ENCODE results near the gene AMPH.

AMPH gene

GRCh38 chr7:38335492-38336147, 295.6 kb downstream of the AMPH start:
- ATAC-seq (replicated peaks) (peak; percentile 74), DNase-seq (peak; percentile 80 to 83 (median 82))
- H3K9me3 Mint-ChIP-seq = no peaks in the 10 kb centered on the region
- no peaks in the 10 kb centered on the region for H3K27me3 Mint-ChIP-seq
- peaks cover 52% of the 10 kb centered on the region for H3K36me3 Mint-ChIP-seq (ENCODE audit: insufficient read depth)
- peak overlapping the region; percentile 88 to 99 for H3K27ac Mint-ChIP-seq
- peaks cover 44 to 65% of the 10 kb centered on the region in 2 donors for H3K4me1 Mint-ChIP-seq (ENCODE audit: low read depth in 2 of 2)
- peak overlapping the region; percentile 86 to 100 for H3K4me3 Mint-ChIP-seq

- H3K4me3 Mint-ChIP-seq = peak overlapping the region; percentile 86 to 100
- peak overlapping the region; percentile 88 to 99 for H3K27ac Mint-ChIP-seq
- no peaks in the 10 kb centered on the region for H3K9me3 Mint-ChIP-seq
- ATAC-seq (replicated peaks) (no peak), DNase-seq (no peak)
- H3K36me3 Mint-ChIP-seq (ENCODE audit: insufficient read depth) = peaks cover 57% of the 10 kb centered on the region
- H3K27me3 Mint-ChIP-seq = no peaks in the 10 kb centered on the region
- peaks cover 43 to 70% of the 10 kb centered on the region in 2 donors for H3K4me1 Mint-ChIP-seq (ENCODE audit: low read depth in 2 of 2)
These were observed 296.1 kb downstream of the AMPH start for GRCh38 chr7:38335128-38335491.

GRCh38 chr7:38334163-38334562, 297.0 kb downstream of the AMPH start:
- no peaks in the 10 kb centered on the region for H3K9me3 Mint-ChIP-seq
- ATAC-seq (replicated peaks) (no peak), DNase-seq (no peak)
- H3K36me3 Mint-ChIP-seq (ENCODE audit: insufficient read depth) = peaks cover 54% of the 10 kb centered on the region
- H3K4me1 Mint-ChIP-seq (ENCODE audit: low read depth in 2 of 2) = peaks cover 46 to 74% of the 10 kb centered on the region in 2 donors
- H3K27me3 Mint-ChIP-seq = no peaks in the 10 kb centered on the region
- peak overlapping the region; percentile 86 to 100 for H3K4me3 Mint-ChIP-seq
- peak overlapping the region; percentile 88 to 99 for H3K27ac Mint-ChIP-seq

Data from effector memory CD8-positive, alpha-beta T cell (primary cell).